ENCODE data around the gene SRI.
"Not testable (repeated sequence)": the region's sequence is repeated elsewhere in the genome, so short reads cannot be mapped to it uniquely, and the experiment has no call there.

The SRI gene

DNA sequence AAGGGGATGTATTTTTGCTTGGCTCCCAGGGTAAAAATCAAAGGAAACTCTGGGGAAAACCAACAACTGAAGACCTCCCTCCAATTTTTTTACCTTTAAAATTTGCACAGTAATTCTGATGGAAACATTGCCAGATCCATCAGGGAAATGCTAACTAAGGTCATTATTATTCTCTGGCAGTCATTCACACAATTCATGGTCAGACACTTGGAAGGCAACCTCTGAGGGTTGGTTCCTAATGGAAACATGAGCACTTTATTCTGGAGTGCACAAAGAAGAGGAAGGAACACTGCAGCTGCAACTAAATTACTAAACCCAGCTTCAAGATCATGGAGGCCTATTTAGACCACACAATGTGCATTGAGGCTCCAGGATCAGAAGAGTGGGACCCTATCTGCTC lies 34.2 kb downstream of the SRI start:
- H3K4me3 ChIP-seq (ENCODE audit: insufficient read depth, low read depth, low read length): no peak overlapping the region
- no peak overlapping the region for H3K27ac ChIP-seq (ENCODE audit: insufficient read depth, low read depth, low read length, poor library complexity, severe bottlenecking)

GRCh38 chr7:88184848-88185304 lies 35.0 kb downstream of the SRI start:
- Histone ChIP-seq H3K27ac (ENCODE audit: insufficient read depth, low read depth, low read length, poor library complexity, severe bottlenecking) (no peak overlapping the region), H3K4me3 (ENCODE audit: insufficient read depth, low read depth, low read length) (no peak overlapping the region), H3K36me3 (ENCODE audit: control insufficient read depth, insufficient read depth, low read length) (no peaks in the 10 kb centered on the region), H3K4me1 (ENCODE audit: control insufficient read depth, insufficient read depth, low read length) (no peaks in the 10 kb centered on the region), H3K27me3 (ENCODE audit: control insufficient read depth, insufficient read depth, low read length, poor library complexity, severe bottlenecking) (no peaks in the 10 kb centered on the region), H3K9me3 (ENCODE audit: control insufficient read depth, low read length) (no peaks in the 10 kb centered on the region)
- WGBS, 2 experiments: 88 to 89% methylated on average over 5 of the region's 5 CpGs

More for the DNA sequence above, 34.2 kb downstream of the SRI start:
- H3K36me3 ChIP-seq (ENCODE audit: control insufficient read depth, insufficient read depth, low read length): no peaks in the 10 kb centered on the region
- H3K4me1 ChIP-seq (ENCODE audit: control insufficient read depth, insufficient read depth, low read length): no peaks in the 10 kb centered on the region
- H3K27me3 ChIP-seq (ENCODE audit: control insufficient read depth, insufficient read depth, low read length, poor library complexity, severe bottlenecking): no peaks in the 10 kb centered on the region
- H3K9me3 ChIP-seq (ENCODE audit: control insufficient read depth, low read length): no peaks in the 10 kb centered on the region

GRCh38 chr7:88183051-88183450 lies 36.8 kb downstream of the SRI start:
- Histone ChIP-seq H3K4me1 (ENCODE audit: control insufficient read depth, insufficient read depth, low read length) (no peaks in the 10 kb centered on the region), H3K4me3 (ENCODE audit: insufficient read depth, low read depth, low read length) (no peak overlapping the region), H3K9me3 (ENCODE audit: control insufficient read depth, low read length) (no peaks in the 10 kb centered on the region), H3K27me3 (ENCODE audit: control insufficient read depth, insufficient read depth, low read length, poor library complexity, severe bottlenecking) (no peaks in the 10 kb centered on the region), H3K36me3 (ENCODE audit: control insufficient read depth, insufficient read depth, low read length) (no peaks in the 10 kb centered on the region), H3K27ac (ENCODE audit: insufficient read depth, low read depth, low read length, poor library complexity, severe bottlenecking) (no peak overlapping the region)
- WGBS, 2 experiments: 89 to 100% methylated on average over 1 of the region's 1 CpG

- Histone ChIP-seq H3K27me3 (ENCODE audit: control insufficient read depth, insufficient read depth, low read length, poor library complexity, severe bottlenecking) (no peaks in the 10 kb centered on the region), H3K4me3 (ENCODE audit: insufficient read depth, low read depth, low read length) (no peak overlapping the region), H3K36me3 (ENCODE audit: control insufficient read depth, insufficient read depth, low read length) (no peaks in the 10 kb centered on the region), H3K27ac (ENCODE audit: insufficient read depth, low read depth, low read length, poor library complexity, severe bottlenecking) (no peak overlapping the region), H3K4me1 (ENCODE audit: control insufficient read depth, insufficient read depth, low read length) (no peaks in the 10 kb centered on the region), H3K9me3 (ENCODE audit: control insufficient read depth, low read length) (no peaks in the 10 kb centered on the region)
- 92 to 96% methylated on average over 4 to 5 of the region's 5 CpGs for WGBS, 2 experiments
These were observed 43.6 kb downstream of the SRI start for GRCh38 chr7:88176190-88176589.

DNA sequence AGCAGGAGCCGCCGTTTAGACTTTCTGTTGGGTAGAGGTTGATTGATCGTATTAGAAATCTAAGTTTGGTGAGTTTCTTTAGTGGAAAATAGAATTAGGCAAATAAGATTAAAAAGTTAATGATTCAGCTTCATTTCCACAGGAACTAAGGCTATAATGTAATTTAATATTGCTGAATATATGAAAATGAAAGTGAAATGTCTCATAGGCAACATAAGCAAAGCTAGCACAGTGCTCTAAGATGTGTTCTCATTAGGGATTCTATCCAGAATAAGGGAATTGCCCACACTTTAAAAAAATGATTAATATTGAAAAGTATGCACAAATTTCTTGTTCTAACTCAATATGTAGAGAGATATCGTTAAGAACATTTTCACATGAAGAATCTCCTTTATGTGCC lies 47.0 kb downstream of the SRI start:
- Histone ChIP-seq H3K9me3 (ENCODE audit: control insufficient read depth, low read length) (no peaks in the 10 kb centered on the region), H3K27me3 (ENCODE audit: control insufficient read depth, insufficient read depth, low read length, poor library complexity, severe bottlenecking) (no peaks in the 10 kb centered on the region), H3K4me1 (ENCODE audit: control insufficient read depth, insufficient read depth, low read length) (no peaks in the 10 kb centered on the region), H3K4me3 (ENCODE audit: insufficient read depth, low read depth, low read length) (no peak overlapping the region), H3K36me3 (ENCODE audit: control insufficient read depth, insufficient read depth, low read length) (no peaks in the 10 kb centered on the region), H3K27ac (ENCODE audit: insufficient read depth, low read depth, low read length, poor library complexity, severe bottlenecking) (no peak overlapping the region)
- WGBS, 2 experiments: 93 to 97% methylated on average over 4 of the region's 4 CpGs

- no CpG with 5 or more reads among the region's 1 CpG for WGBS, 2 experiments
- H3K9me3 ChIP-seq (ENCODE audit: control insufficient read depth, low read length): no peaks in the 10 kb centered on the region
These were observed 50.0 kb downstream of the SRI start for GRCh38 chr7:88169717-88170320.

DNA sequence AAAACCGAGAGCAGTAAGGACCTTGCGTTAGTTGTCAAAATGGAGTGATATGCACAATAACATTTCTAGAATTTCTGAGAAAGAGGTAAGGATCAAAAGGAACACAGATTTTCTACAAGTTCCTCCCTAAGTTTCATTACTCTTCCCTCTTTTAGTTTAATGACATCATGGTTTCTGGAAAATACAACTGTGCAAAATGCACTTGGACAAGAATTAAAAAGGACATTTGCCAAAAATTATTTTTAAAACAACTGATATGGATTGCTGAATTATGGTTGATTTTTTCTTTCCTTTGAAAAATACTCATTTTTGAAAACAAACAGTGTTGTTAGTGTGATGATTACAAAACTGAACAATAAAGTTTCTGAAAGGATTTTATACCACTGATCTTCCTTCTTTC lies 52.1 kb downstream of the SRI start:
- H3K9me3 ChIP-seq (ENCODE audit: control insufficient read depth, low read length): no peaks in the 10 kb centered on the region
- no peaks in the 10 kb centered on the region for H3K27me3 ChIP-seq (ENCODE audit: control insufficient read depth, insufficient read depth, low read length, poor library complexity, severe bottlenecking)
- no peaks in the 10 kb centered on the region for H3K36me3 ChIP-seq (ENCODE audit: control insufficient read depth, insufficient read depth, low read length)
- no peak overlapping the region for H3K4me3 ChIP-seq (ENCODE audit: insufficient read depth, low read depth, low read length)
- no peak overlapping the region for H3K27ac ChIP-seq (ENCODE audit: insufficient read depth, low read depth, low read length, poor library complexity, severe bottlenecking)
- WGBS, 2 experiments: 100% methylated on average over 1 of the region's 2 CpGs; no CpG with 5 or more reads in 1 of the 2 experiments
- H3K4me1 ChIP-seq (ENCODE audit: control insufficient read depth, insufficient read depth, low read length): peaks cover 4% of the 10 kb centered on the region

More at GRCh38 chr7:88169717-88170320, 50.0 kb downstream of the SRI start:
- no peaks in the 10 kb centered on the region for H3K27me3 ChIP-seq (ENCODE audit: control insufficient read depth, insufficient read depth, low read length, poor library complexity, severe bottlenecking)
- peaks cover 4% of the 10 kb centered on the region for H3K4me1 ChIP-seq (ENCODE audit: control insufficient read depth, insufficient read depth, low read length)
- no peak overlapping the region for H3K27ac ChIP-seq (ENCODE audit: insufficient read depth, low read depth, low read length, poor library complexity, severe bottlenecking)
- H3K4me3 ChIP-seq (ENCODE audit: insufficient read depth, low read depth, low read length): no peak overlapping the region
- no peaks in the 10 kb centered on the region for H3K36me3 ChIP-seq (ENCODE audit: control insufficient read depth, insufficient read depth, low read length)

DNA sequence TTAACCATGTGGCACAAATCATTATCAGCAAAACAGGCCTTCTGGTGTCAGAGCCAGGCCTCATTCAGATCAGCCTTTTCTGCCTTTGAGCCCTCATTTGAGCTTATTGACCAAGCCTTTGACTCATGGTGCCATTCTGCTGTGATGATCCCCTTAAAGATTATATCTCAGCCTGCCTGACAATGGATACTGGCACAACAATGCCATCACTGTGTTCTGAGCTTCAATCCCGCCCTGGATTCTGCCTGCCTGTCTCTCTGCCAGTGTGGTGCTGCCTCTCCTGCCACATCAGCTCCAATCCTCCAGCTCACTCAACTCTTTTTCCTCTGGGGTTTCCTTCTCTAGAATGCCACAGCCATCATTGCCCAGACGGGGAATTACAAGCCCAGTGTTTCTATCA lies 52.6 kb downstream of the SRI start:
- no peaks in the 10 kb centered on the region for H3K9me3 ChIP-seq (ENCODE audit: control insufficient read depth, low read length)
- H3K4me1 ChIP-seq (ENCODE audit: control insufficient read depth, insufficient read depth, low read length): peaks cover 4% of the 10 kb centered on the region
- no peak overlapping the region for H3K4me3 ChIP-seq (ENCODE audit: insufficient read depth, low read depth, low read length)
- no peaks in the 10 kb centered on the region for H3K27me3 ChIP-seq (ENCODE audit: control insufficient read depth, insufficient read depth, low read length, poor library complexity, severe bottlenecking)
- no peaks in the 10 kb centered on the region for H3K36me3 ChIP-seq (ENCODE audit: control insufficient read depth, insufficient read depth, low read length)
- WGBS, 2 experiments: 88 to 91% methylated on average over 2 of the region's 2 CpGs
- no peak overlapping the region for H3K27ac ChIP-seq (ENCODE audit: insufficient read depth, low read depth, low read length, poor library complexity, severe bottlenecking)

DNA sequence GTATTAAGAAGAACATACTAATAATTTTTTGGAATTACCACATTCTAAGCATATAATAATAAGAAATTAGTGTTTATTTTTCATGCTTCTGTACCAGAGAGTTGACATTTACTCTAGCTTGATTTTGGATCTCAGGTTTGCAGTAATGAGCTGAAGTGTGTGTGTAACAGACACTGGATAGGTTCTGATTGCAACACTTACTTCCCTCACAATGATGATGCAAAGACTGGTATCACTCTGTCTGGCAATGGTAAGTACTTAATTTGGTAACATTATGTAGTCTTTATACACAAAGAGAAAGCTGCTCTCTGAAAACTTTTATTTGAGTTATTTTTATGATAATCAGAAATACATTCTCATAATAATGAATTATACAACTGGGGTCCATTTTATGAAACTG lies 54.1 kb downstream of the SRI start:
- no peaks in the 10 kb centered on the region for H3K36me3 ChIP-seq (ENCODE audit: control insufficient read depth, insufficient read depth, low read length)
- H3K27ac ChIP-seq (ENCODE audit: insufficient read depth, low read depth, low read length, poor library complexity, severe bottlenecking): no peak overlapping the region
- peaks cover 4% of the 10 kb centered on the region for H3K4me1 ChIP-seq (ENCODE audit: control insufficient read depth, insufficient read depth, low read length)
- no peaks in the 10 kb centered on the region for H3K9me3 ChIP-seq (ENCODE audit: control insufficient read depth, low read length)
- no peak overlapping the region for H3K4me3 ChIP-seq (ENCODE audit: insufficient read depth, low read depth, low read length)
- no peaks in the 10 kb centered on the region for H3K27me3 ChIP-seq (ENCODE audit: control insufficient read depth, insufficient read depth, low read length, poor library complexity, severe bottlenecking)

DNA sequence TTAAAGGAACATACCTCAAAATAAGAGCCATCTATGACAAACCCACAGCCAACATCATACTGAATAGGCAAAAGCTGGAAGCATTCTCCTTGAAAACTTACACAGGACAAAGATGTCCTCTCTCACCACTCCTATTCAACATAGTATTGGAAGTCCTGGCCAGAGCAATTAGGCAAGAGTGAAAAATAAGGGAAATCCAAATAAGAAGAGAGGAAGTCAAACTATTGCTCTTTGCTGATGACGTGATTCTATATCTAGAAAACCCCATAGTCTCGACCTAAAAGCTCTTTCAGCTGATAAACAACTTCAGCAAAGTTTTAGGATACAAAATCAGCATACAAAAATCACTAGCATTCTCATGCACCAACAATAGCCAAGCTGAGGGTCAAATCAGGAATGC lies 60.1 kb downstream of the SRI start:
- H3K27me3 ChIP-seq (ENCODE audit: control insufficient read depth, insufficient read depth, low read length, poor library complexity, severe bottlenecking); H3K36me3 ChIP-seq (ENCODE audit: control insufficient read depth, insufficient read depth, low read length); H3K4me1 ChIP-seq (ENCODE audit: control insufficient read depth, insufficient read depth, low read length); H3K27ac ChIP-seq (ENCODE audit: insufficient read depth, low read depth, low read length, poor library complexity, severe bottlenecking); H3K9me3 ChIP-seq (ENCODE audit: control insufficient read depth, low read length); H3K4me3 ChIP-seq (ENCODE audit: insufficient read depth, low read depth, low read length): not testable (repeated sequence)
- WGBS, 2 experiments: 88 to 93% methylated on average over 2 of the region's 2 CpGs

GRCh38 chr7:88156356-88156755 lies 63.5 kb downstream of the SRI start:
- Histone ChIP-seq H3K4me1 (ENCODE audit: control insufficient read depth, insufficient read depth, low read length) (no peaks in the 10 kb centered on the region), H3K27me3 (ENCODE audit: control insufficient read depth, insufficient read depth, low read length, poor library complexity, severe bottlenecking) (no peaks in the 10 kb centered on the region), H3K36me3 (ENCODE audit: control insufficient read depth, insufficient read depth, low read length) (no peaks in the 10 kb centered on the region), H3K9me3 (ENCODE audit: control insufficient read depth, low read length) (no peaks in the 10 kb centered on the region), H3K27ac (ENCODE audit: insufficient read depth, low read depth, low read length, poor library complexity, severe bottlenecking) (no peak overlapping the region), H3K4me3 (ENCODE audit: insufficient read depth, low read depth, low read length) (no peak overlapping the region)
- 50 to 80% methylated on average over 1 of the region's 1 CpG for WGBS, 2 experiments
